Astrocyte (in vitro differentiated cells and primary cell): ENCODE data around the gene CDK14. TPM values are rescaled to one million over a fixed set of nuclear protein-coding genes. Genes with fewer than 3 reads are reported as not detected.

Source experiments
- DNase-seq: peaks from one replicate; pipeline ENCODE4 v3.0.0-alpha.2; 2010; ENCODE audit warnings: low read depth
- FAIRE-seq: peaks from 2 replicates; lab custom pipeline; 2011; peaks lifted over from hg19 to GRCh38; lab: Jason Lieb, UNC
- H2AFZ ChIP-seq: 2 replicates; pipeline ENCODE4 v1.6.0; 2012; ENCODE audit warnings: low read depth, low read length, inconsistent platforms
- H3K27ac ChIP-seq: 2 replicates; pipeline ENCODE4 v1.5.1; 2011; ENCODE audit warnings: low read depth, low read length, inconsistent platforms
- H3K27me3 ChIP-seq: 2 replicates; pipeline ENCODE4 v1.6.0; 2011; ENCODE audit warnings: low read length, inconsistent platforms; ENCODE audit not compliant: insufficient read depth
- H3K36me3 ChIP-seq: 2 replicates; pipeline ENCODE4 v1.5.1; 2011; ENCODE audit warnings: low read length, inconsistent platforms; ENCODE audit not compliant: insufficient read depth
- H3K4me1 ChIP-seq: 2 replicates; pipeline ENCODE4 v1.5.1; 2011; ENCODE audit warnings: low read length, inconsistent platforms; ENCODE audit not compliant: insufficient read depth
- H3K4me2 ChIP-seq: 2 replicates; pipeline ENCODE4 v1.6.0; 2012; ENCODE audit warnings: low read length, inconsistent platforms
- H3K4me3 ChIP-seq: 2 replicates; pipeline ENCODE4 v1.5.1; 2011; ENCODE audit warnings: low read depth, mild to moderate bottlenecking, low read length, inconsistent platforms; ENCODE audit not compliant: insufficient read depth
- H3K79me2 ChIP-seq: 2 replicates; pipeline ENCODE4 v1.6.0; 2012; ENCODE audit warnings: mild to moderate bottlenecking, low read length, inconsistent platforms; ENCODE audit not compliant: insufficient read depth
- H3K9ac ChIP-seq: 2 replicates; pipeline ENCODE4 v1.6.0; 2012; ENCODE audit warnings: mild to moderate bottlenecking, low read length, inconsistent platforms
- H3K9me3 ChIP-seq: 2 replicates; pipeline ENCODE4 v1.5.1; 2012; ENCODE audit warnings: low read depth, mild to moderate bottlenecking, low read length, inconsistent platforms; ENCODE audit not compliant: insufficient read depth
- H4K20me1 ChIP-seq: 2 replicates; pipeline ENCODE4 v1.6.0; 2012; ENCODE audit warnings: low read length, inconsistent platforms; ENCODE audit not compliant: insufficient read depth
- H3K27ac Mint-ChIP-seq: one replicate; pipeline ENCODE4 v1.8.0; 2021; ENCODE audit warnings: mild to moderate bottlenecking, mixed read lengths; ENCODE audit not compliant: unreplicated experiment
- H3K27me3 Mint-ChIP-seq: one replicate; pipeline ENCODE4 v1.8.0; 2021; ENCODE audit warnings: low read depth, mixed read lengths; ENCODE audit not compliant: unreplicated experiment
- H3K36me3 Mint-ChIP-seq: one replicate; pipeline ENCODE4 v1.8.0; 2021; ENCODE audit warnings: low read depth, mixed read lengths; ENCODE audit not compliant: unreplicated experiment
- H3K4me1 Mint-ChIP-seq: one replicate; pipeline ENCODE4 v1.8.0; 2021; ENCODE audit warnings: low read depth, mixed read lengths; ENCODE audit not compliant: unreplicated experiment
- H3K4me3 Mint-ChIP-seq: one replicate; pipeline ENCODE4 v1.8.0; 2021; ENCODE audit warnings: mild to moderate bottlenecking, moderate library complexity, mixed read lengths; ENCODE audit not compliant: unreplicated experiment
- H3K9me3 Mint-ChIP-seq: one replicate; pipeline ENCODE4 v1.8.0; 2021; ENCODE audit warnings: mild to moderate bottlenecking, mixed read lengths; ENCODE audit not compliant: unreplicated experiment
- CTCF ChIP-seq: IDR thresholded peaks from 2 replicates; pipeline ENCODE4 v1.5.1; 2011; ENCODE audit warnings: low read depth, mild to moderate bottlenecking, inconsistent platforms, low read length, moderate library complexity; ENCODE audit not compliant: insufficient read depth
- EZH2 ChIP-seq: IDR thresholded peaks from 2 replicates; pipeline ENCODE4 v1.6.1; 2012; ENCODE audit warnings: mild to moderate bottlenecking, low read length, inconsistent platforms; ENCODE audit not compliant: insufficient read depth
- total RNA-seq: library from RNA; stranded (reverse); gene quantifications from 2 replicates; pipeline ENCODE4 v1.2.1, GENCODE V29; 2021

Gene CDK14
- total RNA-seq, 1 donor from 2014 or later: 30.2 TPM

GRCh38 chr7:90903841-90904240 is 307.7 kb downstream of the CDK14 start:
- no peaks in the 10 kb centered on the region for H3K9me3 Mint-ChIP-seq
- peaks cover 4% of the 10 kb centered on the region for H3K36me3 Mint-ChIP-seq
- H3K4me1 Mint-ChIP-seq: no peaks in the 10 kb centered on the region
- no peaks in the 10 kb centered on the region for H3K79me2 ChIP-seq
- H3K4me3 Mint-ChIP-seq: no peak overlapping the region
- H3K4me2 ChIP-seq: no peak overlapping the region
- H3K4me3 ChIP-seq: no peak overlapping the region
- H3K27ac ChIP-seq: no peak overlapping the region
- no peaks in the 10 kb centered on the region for H3K4me1 ChIP-seq
- no peaks in the 10 kb centered on the region for H4K20me1 ChIP-seq
- no peak overlapping the region for H3K27ac Mint-ChIP-seq
- no peak overlapping the region for H2AFZ ChIP-seq
- no peaks in the 10 kb centered on the region for H3K27me3 Mint-ChIP-seq
- H3K27me3 ChIP-seq: no peaks in the 10 kb centered on the region
- no peak overlapping the region for H3K9ac ChIP-seq
- DNase-seq (no peak), FAIRE-seq (no peak)
- H3K9me3 ChIP-seq: no peaks in the 10 kb centered on the region
- no peaks in the 10 kb centered on the region for H3K36me3 ChIP-seq
- TF ChIP-seq CTCF: no peak

DNA sequence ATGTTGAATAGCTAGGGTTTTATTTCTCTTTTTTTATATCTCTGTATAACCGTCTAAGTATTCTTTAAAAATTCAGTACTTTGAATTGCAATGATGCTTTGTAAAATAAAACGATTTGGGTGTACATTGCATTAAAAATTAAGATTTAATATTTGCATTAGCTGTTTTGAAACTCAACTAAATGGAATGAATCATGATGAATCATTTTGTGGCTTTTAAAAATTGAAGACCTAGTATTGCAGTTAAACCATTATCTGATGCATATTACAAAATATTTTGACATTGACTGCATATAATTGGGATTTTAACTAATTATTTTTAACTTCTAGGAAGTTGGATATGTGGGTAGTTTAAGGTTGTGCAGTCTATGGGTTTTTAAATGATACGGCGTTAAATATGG is 314.0 kb downstream of the CDK14 start:
- H3K4me3 Mint-ChIP-seq: no peak overlapping the region
- peaks cover 2% of the 10 kb centered on the region for H3K36me3 Mint-ChIP-seq
- H3K9me3 Mint-ChIP-seq: no peaks in the 10 kb centered on the region
- Histone ChIP-seq H3K27ac (no peak overlapping the region), H3K4me3 (no peak overlapping the region), H3K36me3 (no peaks in the 10 kb centered on the region), H3K79me2 (no peaks in the 10 kb centered on the region), H3K4me2 (no peak overlapping the region), H3K9me3 (no peaks in the 10 kb centered on the region), H3K9ac (no peak overlapping the region), H3K27me3 (no peaks in the 10 kb centered on the region), H4K20me1 (peaks cover 3% of the 10 kb centered on the region), H3K4me1 (peaks cover 5% of the 10 kb centered on the region), H2AFZ (no peak overlapping the region)
- FAIRE-seq: no peak
- no peaks in the 10 kb centered on the region for H3K27me3 Mint-ChIP-seq
- H3K4me1 Mint-ChIP-seq: peaks cover 3% of the 10 kb centered on the region
- no peak for DNase-seq
- no peak for TF ChIP-seq CTCF
- no peak for TF ChIP-seq EZH2
- H3K27ac Mint-ChIP-seq: no peak overlapping the region

DNA sequence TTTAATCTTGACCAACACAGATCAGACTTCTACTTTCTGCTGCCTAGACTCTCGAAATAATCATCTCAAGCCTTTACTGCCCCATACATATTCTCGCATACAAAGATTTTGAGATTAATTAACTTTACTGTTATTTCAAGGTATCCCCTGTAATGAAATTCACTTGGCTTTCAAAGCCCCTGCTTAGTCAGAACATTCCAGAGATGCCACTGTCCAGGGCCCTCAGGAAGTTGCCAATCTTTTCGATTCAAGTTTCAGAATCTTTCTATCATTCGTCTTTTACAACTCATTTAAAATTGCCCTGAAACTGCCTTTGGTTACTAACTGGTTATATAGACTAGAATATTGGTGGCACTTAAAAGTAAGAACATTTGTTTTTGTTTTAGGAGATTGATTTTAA is 320.2 kb downstream of the CDK14 start:
- Mint-ChIP-seq H3K4me3 (no peak overlapping the region), H3K27me3 (no peaks in the 10 kb centered on the region), H3K27ac (no peak overlapping the region), H3K36me3 (peaks cover 2% of the 10 kb centered on the region), H3K4me1 (no peaks in the 10 kb centered on the region), H3K9me3 (no peaks in the 10 kb centered on the region)
- no peak overlapping the region for H3K9ac ChIP-seq
- H3K27me3 ChIP-seq: no peaks in the 10 kb centered on the region
- no peaks in the 10 kb centered on the region for H3K79me2 ChIP-seq
- DNase-seq (peak; percentile 25), FAIRE-seq (no peak)
- H3K36me3 ChIP-seq: peaks cover 4% of the 10 kb centered on the region
- no peaks in the 10 kb centered on the region for H4K20me1 ChIP-seq
- H3K9me3 ChIP-seq: no peaks in the 10 kb centered on the region
- no peak overlapping the region for H3K27ac ChIP-seq
- H3K4me1 ChIP-seq: no peaks in the 10 kb centered on the region
- H3K4me2 ChIP-seq: no peak overlapping the region
- H3K4me3 ChIP-seq: no peak overlapping the region
- H2AFZ ChIP-seq: no peak overlapping the region
- TF ChIP-seq EZH2: no peak
- TF ChIP-seq CTCF: no peak
